DMS53 treated with DMSO at 0.1 percent for 48 hours (cell line): ENCODE results near the gene MYDGF.

Experiments
- DNase-seq: peaks from one replicate; lab custom pipeline; 2025; ENCODE audit not compliant: unreplicated experiment; lab: John Stamatoyannopoulos, UW

Gene MYDGF

DNA sequence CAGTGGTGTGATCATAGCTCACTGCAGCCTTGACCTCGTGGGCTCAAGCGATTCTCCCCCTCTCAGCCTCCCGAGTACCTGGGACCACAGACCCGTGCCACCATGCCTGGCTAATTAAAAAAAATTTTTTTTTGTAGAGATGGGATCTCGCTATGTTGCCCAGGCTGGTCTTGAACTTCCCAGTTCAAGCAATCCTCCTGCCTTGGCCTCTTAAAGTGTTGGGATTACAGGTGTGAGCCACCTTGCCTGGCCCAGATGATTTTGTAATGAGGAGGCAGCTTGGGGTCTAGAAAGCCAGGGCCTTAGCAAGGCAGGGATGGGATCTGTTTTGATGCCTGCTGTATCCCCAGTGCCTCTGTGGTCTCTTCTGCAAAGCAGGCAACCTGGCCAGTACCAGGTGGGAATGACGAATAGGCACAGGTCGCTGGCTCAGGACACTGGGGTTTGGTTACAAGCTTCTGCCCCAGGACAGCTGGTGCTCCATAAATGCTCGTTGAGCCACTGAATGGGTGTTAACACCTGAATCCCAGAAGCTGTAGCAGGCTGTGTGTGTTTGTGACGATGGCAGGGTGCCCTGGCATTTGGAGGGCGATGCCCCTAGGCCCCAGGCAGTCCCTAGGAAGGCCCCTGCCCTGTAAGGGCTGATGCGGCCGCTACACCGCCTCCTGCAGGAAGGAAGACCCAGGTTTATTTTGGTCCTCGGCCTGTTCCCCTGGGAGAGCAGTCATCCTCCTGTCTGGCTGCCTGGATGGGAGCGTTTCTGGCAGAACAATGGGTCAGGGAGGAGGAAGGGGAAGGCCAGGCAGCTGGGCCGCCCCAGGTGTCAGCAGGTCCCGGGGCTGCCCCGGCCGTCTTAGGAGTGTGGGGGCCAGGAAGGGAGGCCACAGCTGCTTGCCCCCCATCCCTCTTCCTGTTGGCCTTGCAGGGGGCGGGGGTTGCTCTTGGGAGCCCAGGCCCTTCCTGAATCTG is 22.2 kb downstream of the MYDGF start:
- no peak for DNase-seq

DNA sequence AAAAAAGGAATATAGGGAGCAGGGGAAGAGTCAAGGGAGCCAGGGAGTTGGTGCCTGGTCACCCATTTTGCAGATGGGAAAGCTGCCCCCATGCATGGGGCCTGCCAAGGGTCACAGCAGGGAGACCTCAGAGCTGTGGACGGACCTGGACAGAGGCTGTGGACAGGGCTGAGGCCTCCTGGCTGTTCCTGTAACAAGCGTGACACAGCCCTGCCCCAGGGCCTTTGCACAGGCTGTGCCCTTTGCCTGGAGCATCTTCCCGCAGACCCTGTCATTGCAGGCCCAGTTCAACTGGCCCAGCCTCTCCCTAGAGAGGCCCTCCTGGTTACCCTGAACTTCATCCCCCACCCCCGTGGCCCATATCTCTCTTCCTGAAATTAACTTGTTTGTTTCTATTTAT is 24.4 kb downstream of the MYDGF start:
- no peak for DNase-seq

DNA sequence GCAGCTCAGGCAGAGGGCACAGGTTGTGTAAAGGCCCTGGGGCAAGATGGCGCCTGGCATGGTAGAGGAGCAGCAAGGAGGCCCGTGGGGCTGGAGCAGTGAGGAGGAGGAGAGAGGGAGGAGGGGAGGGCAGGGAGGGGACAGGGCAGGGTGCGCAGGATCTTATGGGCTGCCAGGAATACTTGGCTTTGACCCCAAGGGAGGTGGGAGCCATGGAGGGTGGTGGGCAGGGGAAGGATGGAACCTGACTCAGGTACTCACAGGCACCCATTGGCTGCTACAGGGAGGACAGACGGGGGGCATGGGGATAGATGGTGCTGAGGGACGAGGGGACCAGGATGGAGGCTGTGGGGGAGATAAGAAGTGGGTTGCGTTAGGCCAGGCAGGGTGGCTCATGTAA is 27.5 kb downstream of the MYDGF start:
- no peak for DNase-seq

DNA sequence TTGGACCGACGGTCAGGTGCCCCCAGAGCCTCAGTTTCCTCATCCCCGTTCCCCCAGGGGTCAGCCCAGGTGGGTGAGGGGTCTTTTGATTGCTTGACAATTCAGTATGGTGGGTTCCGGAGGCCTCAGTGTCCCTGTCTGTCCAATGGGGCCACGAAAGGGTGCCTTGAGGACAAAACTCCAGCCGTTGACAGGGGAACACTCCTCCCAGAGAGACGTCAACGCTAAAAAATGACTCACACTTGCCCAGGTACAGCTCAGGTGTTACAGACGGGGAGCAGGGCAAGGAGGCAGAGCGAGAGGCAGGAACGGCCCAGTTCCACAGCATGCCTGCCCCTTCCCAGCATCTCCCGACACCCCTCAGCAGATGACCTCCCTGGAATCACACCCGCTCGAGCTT is 29.0 kb downstream of the MYDGF start:
- DNase-seq = no peak

DNA sequence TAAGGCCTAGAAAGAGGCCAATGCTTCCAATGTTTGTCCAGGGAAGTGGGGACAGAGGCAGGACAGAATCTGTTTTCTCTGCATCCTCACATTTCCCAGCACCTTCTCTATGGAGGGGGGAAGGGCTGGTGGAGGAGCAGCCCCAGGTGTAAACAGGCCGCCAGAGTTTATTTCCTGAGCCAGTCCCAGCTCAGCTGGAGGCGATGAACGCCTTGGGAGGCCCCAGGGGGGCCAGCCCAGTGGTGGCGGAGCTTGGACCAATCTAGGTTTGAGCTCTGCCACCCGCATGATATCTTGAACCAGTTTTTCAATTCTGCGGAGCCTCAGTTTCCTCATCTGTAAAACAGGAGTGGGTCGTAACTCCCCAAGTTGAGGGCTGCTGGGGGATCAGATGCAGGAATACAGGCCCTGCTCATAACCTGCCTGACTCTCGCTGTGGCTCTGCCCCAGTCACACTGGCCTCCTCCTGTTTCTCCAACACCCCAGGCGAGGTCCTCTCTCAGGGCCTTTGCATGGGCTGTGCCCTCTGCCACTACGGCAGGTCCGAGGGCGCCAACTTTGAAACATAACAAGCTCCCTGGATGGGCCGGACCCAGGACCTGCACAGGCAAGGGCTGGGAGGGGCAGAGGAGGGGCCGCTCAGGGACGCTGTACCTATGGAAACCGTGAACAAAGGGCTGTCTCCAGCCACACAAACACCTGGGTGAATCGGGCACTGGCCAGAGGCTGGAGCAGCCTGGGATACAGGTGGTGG is 29.7 kb downstream of the MYDGF start:
- no peak for DNase-seq

- DNase-seq = no peak
Measured at GRCh38 chr19:4639531-4640246, 30.5 kb downstream of the MYDGF start.

- DNase-seq = peak; percentile 65
Measured at GRCh38 chr19:4638828-4639530, 31.2 kb downstream of the MYDGF start, which contains the start of gene TNFAIP8L1. TNFAIP8L1 (plus strand) TSS chr19:4639516; CDS start chr19:4651870, 12,354 bp downstream.

- no peak for DNase-seq
Measured at GRCh38 chr19:4638317-4638716, 31.8 kb downstream of the MYDGF start.

GRCh38 chr19:4636761-4637160 is 33.4 kb downstream of the MYDGF start:
- no peak for DNase-seq

GRCh38 chr19:4636151-4636717 is 33.9 kb downstream of the MYDGF start:
- DNase-seq = no peak

DNA sequence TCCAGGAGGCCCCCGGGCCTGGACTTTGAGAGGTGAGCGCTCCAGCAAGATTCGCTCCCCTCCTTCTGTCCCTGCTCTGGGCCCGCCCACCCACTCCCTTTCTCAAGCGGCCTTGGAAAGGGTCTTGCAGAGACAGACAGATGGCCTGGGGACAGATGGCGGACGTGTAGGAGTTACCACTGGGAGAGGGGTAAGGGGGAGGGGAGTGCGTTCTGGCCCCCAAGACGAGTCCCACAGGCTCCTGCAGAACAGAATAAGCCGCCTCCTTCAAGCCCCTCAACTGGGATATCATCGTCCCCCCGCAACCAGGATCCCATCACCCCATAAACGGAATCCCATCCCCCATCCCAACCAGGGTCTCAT is 34.4 kb downstream of the MYDGF start:
- DNase-seq = no peak

DNA sequence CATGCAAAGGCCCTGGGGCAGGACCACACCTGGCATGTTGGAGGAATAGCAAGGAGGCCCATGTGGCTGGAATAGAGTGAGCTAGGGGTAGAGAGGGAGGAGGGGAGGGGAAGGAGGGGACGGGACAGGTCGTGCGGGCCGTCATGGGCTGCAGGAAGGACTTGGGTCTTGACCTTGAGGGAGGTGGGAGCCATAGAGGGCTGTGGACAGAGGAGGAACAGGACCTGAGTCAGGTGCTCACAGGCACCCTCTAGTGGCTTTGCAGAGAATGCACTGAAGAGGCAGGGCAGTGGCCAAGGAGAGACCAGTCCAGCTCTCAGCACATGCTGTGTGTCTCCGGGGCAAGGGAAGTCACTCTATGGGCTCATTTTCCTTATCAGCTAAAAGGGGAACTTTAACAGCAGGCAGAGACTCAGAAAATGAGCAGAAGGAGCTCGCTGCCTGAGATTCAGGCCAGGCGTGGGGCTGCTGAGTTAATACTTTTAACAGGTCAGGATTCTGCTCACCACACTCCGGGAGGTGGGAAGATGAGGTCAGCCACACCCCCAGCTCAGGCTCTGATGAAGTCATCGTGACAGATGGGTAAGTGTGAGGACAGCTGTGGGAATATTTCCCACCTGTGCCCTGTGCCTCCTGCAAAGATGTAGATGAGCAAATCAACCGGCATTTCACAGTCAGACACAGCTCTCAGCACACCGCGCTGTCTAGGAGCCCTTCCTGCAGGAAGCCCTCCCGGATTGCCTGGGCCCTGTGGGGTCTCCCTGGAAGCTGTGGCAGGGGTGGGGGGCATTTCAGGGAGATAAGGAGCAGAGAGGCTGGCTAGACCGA is 36.8 kb downstream of the MYDGF start:
- DNase-seq = peak; percentile 72

DNA sequence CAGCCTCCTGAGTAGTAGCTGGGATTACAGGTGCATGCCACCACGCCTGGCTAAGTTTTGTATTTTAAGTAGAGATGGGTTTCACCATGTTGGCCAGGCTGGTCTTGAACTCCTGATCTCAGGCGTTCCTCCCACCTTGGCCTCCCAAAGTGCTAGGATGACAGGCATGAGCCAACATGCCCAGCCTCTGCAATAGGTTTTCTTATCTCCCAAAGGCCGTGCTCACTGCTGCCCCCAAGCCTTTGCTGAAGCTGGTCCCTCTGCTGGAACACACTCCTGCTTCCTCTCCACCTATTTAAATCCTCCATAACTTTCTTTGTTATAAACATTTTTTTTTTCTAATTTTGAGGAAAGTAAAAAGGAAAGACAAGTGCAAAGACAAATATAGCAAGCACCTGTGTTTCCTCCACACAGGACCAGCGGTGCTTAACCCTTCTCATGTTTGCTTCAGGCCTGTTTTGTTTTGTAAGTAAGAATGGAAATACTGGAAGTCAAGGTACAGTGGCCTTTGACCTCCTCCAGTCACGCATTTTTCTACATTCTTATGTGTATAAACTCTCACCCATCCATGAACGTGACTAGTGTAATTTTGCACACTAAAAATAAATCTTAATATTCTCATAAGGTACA is 45.3 kb downstream of the MYDGF start:
- DNase-seq = no peak

DNA sequence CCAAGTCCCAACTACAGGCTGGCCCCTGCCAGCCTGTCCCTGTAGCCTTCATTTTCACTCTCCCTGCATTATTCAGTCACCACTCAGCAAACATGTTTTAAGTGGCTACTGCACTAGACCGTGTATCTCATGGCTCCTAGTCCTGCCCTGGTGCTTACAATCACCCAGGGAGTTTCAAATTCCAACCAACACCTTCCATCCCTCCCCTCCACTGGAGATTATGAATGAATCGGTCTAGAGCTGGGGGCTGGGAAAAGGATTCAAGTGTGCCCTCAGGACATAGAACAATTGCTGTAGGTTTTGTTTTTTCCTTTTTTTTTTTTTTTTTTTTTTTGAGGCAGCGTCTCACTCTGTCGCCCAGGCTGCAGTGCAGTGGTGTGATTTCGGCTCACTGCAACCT is 45.8 kb downstream of the MYDGF start:
- no peak for DNase-seq

- no peak for DNase-seq
Measured at GRCh38 chr19:4622695-4623421, 47.3 kb downstream of the MYDGF start.

GRCh38 chr19:4620675-4621074 is 49.5 kb downstream of the MYDGF start:
- DNase-seq = no peak

GRCh38 chr19:4619668-4620294 is 50.4 kb downstream of the MYDGF start:
- no peak for DNase-seq

- DNase-seq = no peak
Measured at GRCh38 chr19:4618019-4618418, 52.1 kb downstream of the MYDGF start.
